HG03571 (cell line): ENCODE measurements around the gene RPP40.
"Not testable (repeated sequence)": the region's sequence is repeated elsewhere in the genome, so short reads cannot be mapped to it uniquely, and the experiment has no call there.

Source experiments
- ATAC-seq: cut with Tn5 transposase; IDR thresholded peaks from one replicate; pipeline ENCODE4 v1.9.1; 2021; ENCODE audit not compliant: unreplicated experiment

Gene RPP40

DNA sequence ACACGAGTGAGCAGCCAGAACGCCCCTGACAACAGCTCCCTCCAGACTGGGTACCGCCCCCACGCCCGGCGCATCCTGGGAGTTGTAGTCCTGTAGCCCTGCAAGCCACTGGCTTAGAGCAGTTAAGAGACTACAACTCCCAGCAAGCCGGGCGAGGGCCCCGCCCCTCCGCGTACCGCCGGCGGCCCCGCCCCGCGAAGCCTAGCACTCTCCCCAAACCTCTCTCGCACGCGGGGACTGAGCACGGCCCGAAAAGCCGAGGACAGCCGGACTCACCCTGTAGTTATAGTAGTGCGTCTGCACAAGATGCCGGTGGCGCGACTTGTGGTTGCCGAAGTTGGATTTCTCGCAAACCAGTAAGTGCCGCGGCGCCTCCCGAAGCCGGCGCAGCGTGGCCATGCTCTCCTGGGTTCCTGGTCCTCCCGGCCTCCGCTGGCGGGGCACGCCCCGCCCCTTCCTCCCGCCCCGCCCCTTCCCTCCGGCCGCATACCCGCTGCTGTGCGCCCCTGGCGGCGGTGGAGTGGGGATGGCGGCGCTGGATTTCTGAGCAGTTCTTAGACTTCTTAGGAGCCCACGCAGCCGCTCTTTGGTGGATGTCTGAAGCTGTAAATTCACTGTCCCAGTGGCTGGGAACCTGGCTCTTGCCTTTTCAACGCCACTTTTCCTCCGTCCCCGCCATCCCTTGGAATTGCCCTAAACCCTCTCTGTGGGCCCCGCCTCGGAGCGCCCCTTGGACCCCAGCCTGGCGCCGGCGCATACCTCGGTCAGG, at the start of gene RPP40:
TSS of gene RPP40 (minus strand) at position 434 of the 769 bp plus-strand sequence. CDS start at position 399, 35 bp downstream.
- ATAC-seq: peak; percentile 94

GRCh38 chr6:5053038-5053437, 49.2 kb upstream of the RPP40 start:
- no peak for ATAC-seq

DNA sequence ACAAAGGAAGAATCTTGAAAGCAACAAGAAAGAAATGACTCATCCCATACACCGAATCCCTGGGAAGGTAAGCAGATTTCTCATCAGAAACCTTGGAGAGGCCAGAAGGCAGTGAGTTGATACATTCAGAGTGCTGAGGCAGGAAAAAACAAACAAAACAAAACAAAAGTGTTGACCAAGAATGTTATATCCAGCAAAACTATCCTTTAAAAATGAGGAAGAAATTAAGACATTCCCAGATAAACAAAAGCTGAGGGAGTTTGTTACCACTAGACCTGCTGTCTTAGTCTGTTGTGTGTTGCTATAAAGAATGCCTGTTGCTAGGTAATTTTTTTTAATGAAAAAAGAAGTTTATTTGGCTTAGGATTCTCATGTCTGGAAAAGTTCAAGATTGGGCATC, 47.6 kb upstream of the RPP40 start:
- ATAC-seq: no peak

GRCh38 chr6:5050009-5050408, 46.2 kb upstream of the RPP40 start:
- no peak for ATAC-seq

- ATAC-seq: no peak
Measured at GRCh38 chr6:5046430-5046829, 42.6 kb upstream of the RPP40 start.

- ATAC-seq: no peak
Measured at GRCh38 chr6:5045416-5045815, 41.6 kb upstream of the RPP40 start.

DNA sequence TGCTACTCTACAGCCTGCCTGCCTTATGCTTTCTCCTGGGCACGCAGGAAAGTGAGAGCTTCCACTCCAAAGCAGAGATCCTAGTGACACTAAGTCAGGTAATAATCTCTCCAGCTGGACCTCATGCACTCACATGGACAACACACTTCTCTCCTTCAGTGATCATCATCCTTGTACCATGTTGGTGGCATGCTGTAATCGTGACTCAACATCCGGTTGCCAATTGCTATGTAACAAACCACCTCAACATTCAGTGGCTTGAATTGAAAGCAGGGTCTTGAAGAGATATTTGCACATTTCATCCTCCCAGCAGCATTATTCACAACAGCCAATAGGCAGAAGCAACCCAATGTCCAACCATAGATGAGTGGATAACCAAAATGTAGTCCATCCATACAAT, 41.0 kb upstream of the RPP40 start:
- no peak for ATAC-seq

DNA sequence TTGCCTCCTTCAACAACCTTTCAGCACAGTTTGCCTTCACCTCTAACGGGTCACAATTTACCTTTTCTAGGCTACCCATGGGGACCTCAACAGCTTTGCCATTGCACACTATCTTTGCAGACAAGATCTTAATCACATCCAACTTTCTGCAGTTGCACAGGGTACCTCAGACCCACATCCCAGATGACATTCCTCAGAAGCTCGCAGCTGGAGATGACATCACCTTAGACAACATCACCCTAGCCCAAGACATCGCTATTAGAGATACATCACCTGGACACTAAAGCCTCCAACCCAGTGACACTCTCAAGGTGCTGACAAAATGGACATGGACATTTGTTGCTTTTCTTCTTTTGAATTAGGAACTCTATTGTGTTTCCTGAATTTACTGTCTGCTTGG, 38.6 kb upstream of the RPP40 start:
- ATAC-seq: no peak

GRCh38 chr6:5041955-5042354, 38.1 kb upstream of the RPP40 start:
- ATAC-seq: no peak

DNA sequence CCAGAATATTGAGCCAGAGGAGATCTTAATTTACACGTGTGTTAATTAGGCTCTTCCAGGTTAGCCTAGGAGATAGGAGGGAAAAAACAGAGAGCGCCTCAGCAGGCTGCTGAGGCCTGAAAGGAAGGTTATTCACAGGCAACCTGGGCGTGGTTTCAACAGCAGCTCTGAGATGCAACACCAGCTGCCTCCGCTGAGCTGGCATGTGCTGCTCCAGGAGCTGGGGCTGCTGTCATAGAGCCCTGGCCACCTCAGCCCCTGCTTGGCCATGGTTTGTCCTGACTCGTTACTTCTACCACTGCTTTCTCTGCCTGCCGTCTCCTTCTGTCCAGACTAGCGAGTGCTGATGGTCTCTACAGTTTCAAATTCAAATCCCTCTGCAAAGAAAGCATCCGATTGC, 32.4 kb upstream of the RPP40 start:
- ATAC-seq: no peak

DNA sequence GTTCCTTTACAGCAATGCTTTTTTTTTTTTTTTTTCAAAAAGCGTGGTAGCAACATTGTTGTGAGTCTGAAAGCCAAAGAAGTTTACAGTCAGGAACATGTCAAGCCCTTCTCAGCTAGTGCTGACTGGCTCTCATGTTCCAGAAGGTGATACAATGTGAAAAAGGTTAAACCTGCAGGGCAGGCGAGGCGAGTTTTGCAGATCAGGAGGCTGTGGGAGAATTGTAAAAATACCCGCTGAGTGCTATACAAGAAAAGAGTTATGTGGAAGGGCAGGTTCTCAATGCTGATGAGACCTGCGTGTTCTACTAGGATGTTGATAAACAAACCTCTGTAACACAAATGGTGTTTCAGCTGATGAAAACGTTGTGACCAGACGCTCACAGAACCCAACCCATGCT, 30.9 kb upstream of the RPP40 start:
- no peak for ATAC-seq

DNA sequence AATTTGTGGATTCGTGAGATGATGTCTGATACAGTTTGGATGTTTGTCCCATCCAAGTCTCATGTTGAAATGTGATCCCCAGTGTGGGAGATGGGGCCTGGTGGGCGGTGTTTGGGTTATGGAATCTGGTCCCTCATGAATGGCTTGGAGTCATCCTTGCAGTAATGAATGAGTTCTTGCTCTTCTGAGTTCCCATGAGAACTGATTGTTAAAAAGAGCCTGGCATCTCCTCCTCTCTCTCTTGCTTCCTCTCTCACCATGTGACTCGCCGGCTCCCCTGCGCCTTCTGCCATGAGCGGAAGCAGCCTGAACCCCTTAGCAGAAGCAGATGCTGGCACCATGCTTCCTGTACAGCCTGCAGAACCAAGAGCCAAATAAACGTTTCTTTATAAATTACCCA, 30.5 kb upstream of the RPP40 start:
- ATAC-seq: no peak

GRCh38 chr6:5033214-5033904, 29.5 kb upstream of the RPP40 start:
- not testable (repeated sequence) for ATAC-seq

GRCh38 chr6:5032706-5033105, 28.9 kb upstream of the RPP40 start:
- ATAC-seq: not testable (repeated sequence)

DNA sequence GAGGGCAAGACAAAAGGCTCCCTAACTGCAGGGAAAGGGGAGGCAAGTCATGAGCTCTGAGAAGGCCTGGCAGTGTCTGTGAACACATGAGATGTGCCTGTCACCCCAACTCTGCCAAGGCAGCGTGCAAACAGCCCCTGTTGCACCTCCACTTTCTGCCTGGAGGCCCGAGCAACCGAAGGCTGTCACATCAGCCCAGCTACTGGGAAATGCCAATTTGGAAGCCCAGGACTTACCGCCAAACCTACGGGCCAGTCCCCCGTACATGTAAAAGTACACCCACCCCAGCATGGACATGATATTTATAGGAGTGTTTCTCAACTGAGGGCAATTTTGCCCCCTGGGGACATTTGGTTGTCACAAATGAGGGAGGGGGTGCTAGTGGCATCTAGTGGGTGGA, 27.3 kb upstream of the RPP40 start:
- ATAC-seq: no peak

- ATAC-seq: peak; percentile 80
Measured at GRCh38 chr6:5030596-5031136, 26.8 kb upstream of the RPP40 start.

- ATAC-seq: no peak
Measured at GRCh38 chr6:5029609-5030008, 25.8 kb upstream of the RPP40 start.

DNA sequence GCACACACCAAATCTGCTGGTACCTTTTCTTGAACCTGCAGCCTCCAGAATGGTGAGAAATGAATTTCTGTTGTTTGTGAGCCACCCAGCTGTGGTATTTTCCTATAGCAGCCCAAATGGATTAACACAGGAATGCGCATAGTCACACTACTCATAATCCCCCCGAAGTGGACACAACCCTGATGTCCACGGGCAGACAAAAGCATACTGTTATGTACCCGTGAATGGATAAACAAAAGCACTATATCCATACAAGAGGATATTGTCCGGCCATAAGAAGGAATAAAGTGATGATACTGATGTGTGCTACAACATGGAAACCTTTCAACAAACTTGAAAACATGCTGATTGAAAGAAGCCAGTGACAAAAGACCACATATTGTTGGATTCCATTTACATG, 25.1 kb upstream of the RPP40 start:
- no peak for ATAC-seq

GRCh38 chr6:5028301-5028700, 24.5 kb upstream of the RPP40 start:
- no peak for ATAC-seq

- ATAC-seq: no peak
Measured at GRCh38 chr6:5025911-5026819, 22.3 kb upstream of the RPP40 start.

DNA sequence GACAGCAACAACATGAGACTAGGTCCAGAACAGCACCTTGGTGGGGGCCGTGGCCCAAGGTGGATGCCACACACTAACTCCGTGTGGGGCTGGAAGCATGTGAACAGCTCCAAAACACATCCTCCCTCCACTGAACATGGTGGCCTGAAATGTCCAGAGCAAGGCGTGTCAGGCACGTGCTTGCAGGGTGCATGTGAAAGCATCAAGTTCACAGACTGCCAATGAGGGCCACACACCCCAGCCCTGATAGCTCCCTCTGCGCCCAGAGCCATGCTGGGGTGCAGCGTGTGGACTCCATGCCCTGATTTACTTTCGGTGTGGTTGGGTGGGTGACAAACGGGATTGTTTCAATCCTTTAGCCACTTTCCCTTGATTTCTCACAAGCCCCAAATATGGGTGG, 20.1 kb upstream of the RPP40 start:
- no peak for ATAC-seq
